GM12878 (cell line): ENCODE measurements around the gene RAG1. TPM values are rescaled to one million over a fixed set of nuclear protein-coding genes. Genes with fewer than 3 reads are reported as not detected.

Source experiments
- ASH2L ChIP-seq: fragments of 300-600, 200-600 bp; sonication (generic); IDR thresholded peaks from 2 replicates; pipeline ENCODE4 v1.6.1; 2017; ENCODE audit warnings: low read depth, mild to moderate bottlenecking, borderline replicate concordance
- HDAC2 ChIP-seq: fragments of 200-600 bp; sonication (generic); IDR thresholded peaks from 2 replicates; pipeline ENCODE4 v1.6.1; 2017
- IKZF1 ChIP-seq: fragments of 450-650 bp; conservative IDR thresholded peaks from 2 replicates; pipeline ENCODE4 v1.6.1; 2017; ENCODE audit warnings: antibody characterized with exemption, mild to moderate bottlenecking
- MYC ChIP-seq: IDR thresholded peaks from 2 replicates; pipeline ENCODE4 v1.6.1; 2011; ENCODE audit warnings: mild to moderate bottlenecking, low read length, moderate library complexity, inconsistent platforms; ENCODE audit not compliant: insufficient read depth, insufficient replicate concordance, insufficient read length, severe bottlenecking
- PRDM15 ChIP-seq: fragments of 450-650 bp; formaldehyde crosslinking; IDR thresholded peaks from 2 replicates; pipeline ENCODE4 v1.4.0; 2020; ENCODE audit warnings: mild to moderate bottlenecking, moderate library complexity
- SMAD5 ChIP-seq: IDR thresholded peaks from 2 replicates; pipeline ENCODE4 v1.6.1; 2016; ENCODE audit warnings: antibody characterized with exemption, low read depth
- TAF1 ChIP-seq: IDR thresholded peaks from 2 replicates; pipeline ENCODE4 v1.6.1; 2011; ENCODE audit warnings: mild to moderate bottlenecking, low read depth, low read length, borderline replicate concordance
- polyA plus RNA-seq, 11 experiments: library from polyadenylated mRNA; depleted of rRNA in 4 of 11; unstranded in 6 of 11; stranded (reverse) in 5 of 11; fragments of >200 nt; fragmentation: Nextera tagmentation in 4 of 11; fragmentation: Illumina TruSeq in 1 of 11; extraction: Ambion mirVana in 4 of 11; extraction: Trizol in 1 of 11; gene quantifications; 1 replicate in 1 of 11; 2 replicates in 10 of 11; pipeline versions ENCODE4 v1.2.1 to v1.2.3, GENCODE V29; 2011 to 2016; ENCODE audit warnings: inconsistent platforms in 2 of 11, missing spikeins in 2 of 11, low read depth in 1 of 11
- total RNA-seq, 4 experiments: library from RNA; depleted of rRNA in 3 of 4; stranded (reverse); fragments of >200 nt in 3 of 4; fragmentation: Illumina TruSeq in 1 of 4; extraction: Trizol in 1 of 4; gene quantifications; 2 replicates each; pipeline versions ENCODE4 v1.2.1 to v1.2.3, GENCODE V29; 2013 to 2021
- TF ChIP-seq, protein P1 (sequence below): IDR thresholded peaks from 2 replicates; pipeline ENCODE4 v1.6.1; 2011; ENCODE audit warnings: mild to moderate bottlenecking, low read depth, low read length, moderate library complexity; ENCODE audit not compliant: insufficient replicate concordance

RAG1 gene
- total and polyA plus RNA-seq, 10 of the 15 experiments (the other 5 are each of a cell fraction or from before 2014, with no cell fraction given) = 0.01 to 0.44 (median 0.05) TPM; not detected in 3

- TF ChIP-seq, protein P1, sequence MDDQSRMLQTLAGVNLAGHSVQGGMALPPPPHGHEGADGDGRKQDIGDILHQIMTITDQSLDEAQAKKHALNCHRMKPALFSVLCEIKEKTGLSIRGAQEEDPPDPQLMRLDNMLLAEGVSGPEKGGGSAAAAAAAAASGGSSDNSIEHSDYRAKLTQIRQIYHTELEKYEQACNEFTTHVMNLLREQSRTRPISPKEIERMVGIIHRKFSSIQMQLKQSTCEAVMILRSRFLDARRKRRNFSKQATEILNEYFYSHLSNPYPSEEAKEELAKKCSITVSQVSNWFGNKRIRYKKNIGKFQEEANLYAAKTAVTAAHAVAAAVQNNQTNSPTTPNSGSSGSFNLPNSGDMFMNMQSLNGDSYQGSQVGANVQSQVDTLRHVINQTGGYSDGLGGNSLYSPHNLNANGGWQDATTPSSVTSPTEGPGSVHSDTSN = no peak
- TF ChIP-seq TAF1 (no peak), ASH2L (no peak), PRDM15 (CRISPR knock-in tag) (no peak), HDAC2 (no peak), SMAD5 (no peak), IKZF1 (no peak), MYC (no peak)
Observed at GRCh38 chr11:36591433-36591832, 23.6 kb downstream of the RAG1 start (continued).
